HG02884 (cell line): ENCODE data around the gene ZNFX1.

Experiments
- ATAC-seq: cut with Tn5 transposase; IDR thresholded peaks from one replicate; pipeline ENCODE4 v1.9.1; 2021; ENCODE audit warnings: mild to moderate bottlenecking, moderate library complexity; ENCODE audit not compliant: unreplicated experiment

ZNFX1 gene

GRCh38 chr20:49279677-49280462 lies 2.0 kb upstream of the ZNFX1 start:
- ATAC-seq: no peak

GRCh38 chr20:49278818-49279676 lies 1.2 kb upstream of the ZNFX1 start:
- no peak for ATAC-seq

DNA sequence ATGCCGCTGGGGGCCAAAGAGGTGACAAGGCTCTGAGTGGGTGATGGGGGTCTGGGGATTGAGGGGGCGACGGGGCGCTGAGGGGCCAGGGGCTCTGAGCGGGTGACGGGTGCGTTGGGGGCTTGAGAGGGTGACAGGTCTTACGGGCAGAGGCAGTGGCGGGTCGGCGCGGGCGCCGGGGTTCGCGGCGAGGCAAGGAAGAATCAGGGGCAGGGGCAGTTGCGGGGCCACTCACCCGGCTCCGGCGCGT lies 146 bp downstream of the ZNFX1 start:
- ATAC-seq: no peak

DNA sequence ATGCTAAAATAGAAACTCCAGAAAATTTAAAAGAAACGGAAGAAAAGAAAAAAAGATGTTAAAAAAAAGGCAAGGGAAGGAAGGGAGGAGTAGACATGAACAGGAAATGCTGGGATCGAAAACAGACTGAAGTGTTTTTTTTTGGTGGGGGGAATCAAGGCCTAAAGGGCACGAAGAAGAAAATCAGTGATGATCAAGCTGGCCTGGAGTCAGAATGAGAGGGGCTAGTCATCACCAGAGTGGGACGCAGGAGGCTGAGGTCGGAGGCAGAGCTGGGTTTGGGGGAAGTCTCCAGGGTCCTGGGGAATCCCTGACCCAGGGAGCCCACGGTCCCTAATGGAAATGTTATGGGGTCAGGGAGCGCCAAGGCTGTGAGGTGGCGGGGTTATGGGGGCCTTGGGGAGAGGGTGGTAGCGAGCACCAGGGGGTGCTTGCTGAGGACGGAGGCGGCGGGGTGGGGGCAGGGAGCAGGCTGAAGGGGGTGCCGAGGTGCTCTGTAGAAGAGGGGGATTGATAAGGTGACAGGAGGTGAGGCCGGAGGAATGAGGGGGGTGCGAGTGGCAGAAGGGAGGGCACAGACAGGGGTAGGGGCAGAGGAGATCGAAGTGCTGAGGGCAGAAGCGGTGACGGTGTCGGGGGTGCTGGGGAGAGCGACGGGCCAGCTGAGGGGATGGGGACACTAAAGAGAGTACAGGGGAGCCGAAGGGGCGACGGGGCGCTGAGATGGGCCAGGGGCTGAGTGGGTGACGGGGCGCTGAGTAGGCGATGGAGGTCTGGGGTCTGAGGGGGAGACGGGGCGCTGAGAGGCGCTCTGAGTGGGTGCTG lies 684 bp downstream of the ZNFX1 start:
- no peak for ATAC-seq

- no peak for ATAC-seq
Observed at GRCh38 chr20:49276161-49276960, 1.5 kb downstream of the ZNFX1 start.

DNA sequence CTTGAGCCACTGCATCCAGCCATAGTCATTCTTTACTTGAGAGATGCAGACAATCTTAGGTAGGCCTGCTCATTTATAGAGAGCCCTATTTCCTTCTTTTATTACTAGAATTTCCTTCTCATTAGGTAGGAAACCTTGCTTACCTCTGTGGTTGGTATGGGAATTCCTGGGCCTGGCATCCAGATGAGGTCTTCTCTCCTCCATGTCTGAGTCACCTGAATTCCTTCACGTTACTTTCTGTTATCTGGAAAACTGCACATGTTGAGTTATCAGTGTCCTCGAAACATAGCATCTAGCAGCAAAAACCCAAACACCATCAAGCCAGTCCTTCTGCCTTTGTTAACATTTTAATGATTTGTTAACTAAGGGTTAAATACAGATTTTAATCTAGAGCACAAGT lies 2.2 kb downstream of the ZNFX1 start:
- no peak for ATAC-seq

DNA sequence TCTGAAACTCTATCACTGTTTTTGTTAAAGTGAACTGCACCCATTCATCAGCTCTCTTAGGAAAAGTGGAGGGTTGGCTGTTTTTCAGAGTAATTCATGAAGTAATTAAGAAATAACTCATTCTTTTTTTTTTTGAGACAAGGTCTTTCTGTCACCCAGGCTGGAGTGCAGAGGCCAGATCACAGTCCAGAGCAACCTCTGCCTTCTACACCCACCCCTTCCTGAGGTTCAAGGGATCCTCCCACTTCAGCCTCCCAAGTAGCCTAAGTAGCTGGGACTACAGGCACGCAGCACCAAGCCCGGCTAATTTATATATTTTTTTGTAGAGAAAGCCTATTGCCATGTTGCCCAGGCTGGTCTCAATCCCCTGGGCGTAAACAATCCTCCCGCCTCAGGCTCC lies 2.6 kb downstream of the ZNFX1 start:
- no peak for ATAC-seq

- ATAC-seq: no peak
Observed at GRCh38 chr20:49273696-49274277, 4.1 kb downstream of the ZNFX1 start.

- no peak for ATAC-seq
Observed at GRCh38 chr20:49272654-49273053, 5.2 kb downstream of the ZNFX1 start.

- no peak for ATAC-seq
Observed at GRCh38 chr20:49270736-49271135, 7.1 kb downstream of the ZNFX1 start.

- ATAC-seq: no peak
Observed at GRCh38 chr20:49270177-49270576, 7.7 kb downstream of the ZNFX1 start.

- no peak for ATAC-seq
Observed at GRCh38 chr20:49268600-49269365, 9.1 kb downstream of the ZNFX1 start.

GRCh38 chr20:49267327-49267726 lies 10.5 kb downstream of the ZNFX1 start:
- ATAC-seq: no peak

GRCh38 chr20:49262444-49262843 lies 15.4 kb downstream of the ZNFX1 start:
- no peak for ATAC-seq

DNA sequence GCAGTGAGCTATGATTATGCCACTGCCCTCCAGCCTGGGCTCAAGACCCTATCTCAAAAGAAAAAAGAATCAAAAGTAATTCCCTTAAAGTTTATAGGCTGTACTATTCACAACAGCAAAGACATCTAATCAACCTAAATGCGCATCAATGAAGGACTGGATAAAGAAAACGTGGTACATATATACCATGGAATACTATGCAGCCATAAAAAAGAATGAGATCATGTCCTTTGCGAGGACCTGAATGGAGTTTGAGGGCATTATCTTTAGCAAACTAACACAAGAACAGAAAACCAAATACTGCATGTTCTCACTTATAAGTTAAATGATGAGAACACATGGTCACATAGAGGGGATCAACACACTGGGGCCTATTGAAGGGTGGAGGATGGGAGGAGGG lies 16.7 kb downstream of the ZNFX1 start:
- no peak for ATAC-seq

- no peak for ATAC-seq
Observed at GRCh38 chr20:49260218-49260617, 17.6 kb downstream of the ZNFX1 start.

DNA sequence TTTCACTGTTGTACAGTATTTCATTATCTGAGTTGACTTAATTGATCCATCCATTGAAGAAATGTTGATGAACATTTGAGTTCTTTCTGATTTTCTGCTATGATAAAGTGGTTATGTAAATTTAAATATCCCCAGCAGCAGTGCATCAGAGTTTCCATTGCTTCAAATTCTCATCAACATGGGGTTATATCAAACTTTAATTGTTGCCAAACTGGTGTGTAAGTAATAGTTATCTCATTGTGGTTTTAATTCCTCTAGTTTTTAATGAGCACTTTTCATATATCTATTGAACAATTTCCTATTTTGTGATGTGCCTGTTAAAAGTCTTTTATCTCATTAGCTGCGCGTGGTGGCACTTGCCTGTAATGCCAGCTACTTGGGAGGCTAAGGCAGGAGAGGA lies 18.1 kb downstream of the ZNFX1 start:
- ATAC-seq: no peak

- ATAC-seq: no peak
Observed at GRCh38 chr20:49259284-49259683, 18.6 kb downstream of the ZNFX1 start.

GRCh38 chr20:49256261-49256660 lies 21.6 kb downstream of the ZNFX1 start:
- ATAC-seq: no peak
